IPS-18a (cell line): ENCODE results near the gene ZNF385B.

Source experiments
- H3K27ac ChIP-seq: one replicate; pipeline ENCODE4 v1.5.1; 2013; ENCODE audit warnings: low read length
- H3K27me3 ChIP-seq: one replicate; pipeline ENCODE4 v1.6.1; 2013; ENCODE audit warnings: mild to moderate bottlenecking, low read length; ENCODE audit not compliant: control insufficient read depth, insufficient read depth
- H3K36me3 ChIP-seq: one replicate; pipeline ENCODE4 v1.6.1; 2013; ENCODE audit warnings: low read depth, low read length; ENCODE audit not compliant: control insufficient read depth
- H3K4me1 ChIP-seq: one replicate; pipeline ENCODE4 v1.6.1; 2013; ENCODE audit warnings: low read depth, low read length; ENCODE audit not compliant: control insufficient read depth
- H3K4me3 ChIP-seq: one replicate; pipeline ENCODE4 v1.5.1; 2013; ENCODE audit warnings: low read length
- H3K9ac ChIP-seq: one replicate; pipeline ENCODE4 v1.6.1; 2013; ENCODE audit warnings: mild to moderate bottlenecking, low read length, moderate library complexity
- H3K9me3 ChIP-seq: one replicate; pipeline ENCODE4 v1.6.1; 2013; ENCODE audit warnings: low read depth, low read length; ENCODE audit not compliant: control insufficient read depth

The ZNF385B gene

GRCh38 chr2:179694963-179695362 is 166.4 kb downstream of the ZNF385B start:
- Histone ChIP-seq H3K4me1 (no peaks in the 10 kb centered on the region), H3K4me3 (no peak overlapping the region), H3K9me3 (no peaks in the 10 kb centered on the region), H3K27ac (no peak overlapping the region), H3K27me3 (no peaks in the 10 kb centered on the region), H3K9ac (no peak overlapping the region), H3K36me3 (no peaks in the 10 kb centered on the region)

- H3K27ac ChIP-seq, result no peak overlapping the region
- no peaks in the 10 kb centered on the region for H3K9me3 ChIP-seq
- no peaks in the 10 kb centered on the region for H3K4me1 ChIP-seq
- no peaks in the 10 kb centered on the region for H3K36me3 ChIP-seq
- no peak overlapping the region for H3K4me3 ChIP-seq
- no peaks in the 10 kb centered on the region for H3K27me3 ChIP-seq
- no peak overlapping the region for H3K9ac ChIP-seq
Observed at GRCh38 chr2:179692610-179693009, 168.8 kb downstream of the ZNF385B start.

GRCh38 chr2:179692043-179692442 is 169.4 kb downstream of the ZNF385B start:
- Histone ChIP-seq H3K4me3 (no peak overlapping the region), H3K4me1 (no peaks in the 10 kb centered on the region), H3K9ac (no peak overlapping the region), H3K36me3 (no peaks in the 10 kb centered on the region), H3K9me3 (no peaks in the 10 kb centered on the region), H3K27ac (no peak overlapping the region), H3K27me3 (no peaks in the 10 kb centered on the region)

GRCh38 chr2:179691235-179691634 is 170.2 kb downstream of the ZNF385B start:
- H3K36me3 ChIP-seq, result no peaks in the 10 kb centered on the region

GRCh38 chr2:179686718-179687342 is 174.6 kb downstream of the ZNF385B start:
- Histone ChIP-seq H3K9ac (no peak overlapping the region), H3K36me3 (no peaks in the 10 kb centered on the region), H3K4me3 (no peak overlapping the region), H3K9me3 (no peaks in the 10 kb centered on the region), H3K4me1 (no peaks in the 10 kb centered on the region), H3K27ac (no peak overlapping the region), H3K27me3 (no peaks in the 10 kb centered on the region)

More at GRCh38 chr2:179691235-179691634, 170.2 kb downstream of the ZNF385B start:
- Histone ChIP-seq H3K9me3 (no peaks in the 10 kb centered on the region), H3K4me3 (no peak overlapping the region), H3K27me3 (no peaks in the 10 kb centered on the region), H3K9ac (no peak overlapping the region), H3K4me1 (no peaks in the 10 kb centered on the region), H3K27ac (no peak overlapping the region)

- no peaks in the 10 kb centered on the region for H3K9me3 ChIP-seq
- H3K27me3 ChIP-seq, result no peaks in the 10 kb centered on the region
- H3K36me3 ChIP-seq, result no peaks in the 10 kb centered on the region
- no peak overlapping the region for H3K9ac ChIP-seq
- H3K4me1 ChIP-seq, result no peaks in the 10 kb centered on the region
- no peak overlapping the region for H3K4me3 ChIP-seq
- H3K27ac ChIP-seq, result no peak overlapping the region
Observed at GRCh38 chr2:179686069-179686468, 175.3 kb downstream of the ZNF385B start.

- Histone ChIP-seq H3K4me3 (no peak overlapping the region), H3K36me3 (no peaks in the 10 kb centered on the region), H3K9ac (no peak overlapping the region), H3K9me3 (no peaks in the 10 kb centered on the region), H3K27ac (no peak overlapping the region), H3K4me1 (no peaks in the 10 kb centered on the region), H3K27me3 (no peaks in the 10 kb centered on the region)
Observed at GRCh38 chr2:179685146-179685545, 176.3 kb downstream of the ZNF385B start.

GRCh38 chr2:179682756-179683155 is 178.7 kb downstream of the ZNF385B start:
- no peaks in the 10 kb centered on the region for H3K4me1 ChIP-seq
- H3K9me3 ChIP-seq, result no peaks in the 10 kb centered on the region
- no peak overlapping the region for H3K27ac ChIP-seq
- H3K9ac ChIP-seq, result no peak overlapping the region
- H3K27me3 ChIP-seq, result no peaks in the 10 kb centered on the region
- H3K4me3 ChIP-seq, result no peak overlapping the region
- no peaks in the 10 kb centered on the region for H3K36me3 ChIP-seq

- H3K9ac ChIP-seq, result no peak overlapping the region
- no peak overlapping the region for H3K27ac ChIP-seq
- no peaks in the 10 kb centered on the region for H3K9me3 ChIP-seq
- H3K4me3 ChIP-seq, result no peak overlapping the region
- no peaks in the 10 kb centered on the region for H3K4me1 ChIP-seq
- H3K36me3 ChIP-seq, result no peaks in the 10 kb centered on the region
- H3K27me3 ChIP-seq, result no peaks in the 10 kb centered on the region
Observed at GRCh38 chr2:179677746-179678505, 183.5 kb downstream of the ZNF385B start.

- Histone ChIP-seq H3K9ac (no peak overlapping the region), H3K4me3 (no peak overlapping the region), H3K36me3 (no peaks in the 10 kb centered on the region), H3K9me3 (no peaks in the 10 kb centered on the region), H3K27ac (no peak overlapping the region), H3K4me1 (no peaks in the 10 kb centered on the region), H3K27me3 (no peaks in the 10 kb centered on the region)
Observed at GRCh38 chr2:179677077-179677688, 184.2 kb downstream of the ZNF385B start.

GRCh38 chr2:179675435-179675834 is 186.0 kb downstream of the ZNF385B start:
- H3K9ac ChIP-seq, result no peak overlapping the region
- H3K4me1 ChIP-seq, result no peaks in the 10 kb centered on the region
- no peaks in the 10 kb centered on the region for H3K36me3 ChIP-seq
- H3K4me3 ChIP-seq, result no peak overlapping the region
- H3K27ac ChIP-seq, result no peak overlapping the region
- no peaks in the 10 kb centered on the region for H3K9me3 ChIP-seq
- no peaks in the 10 kb centered on the region for H3K27me3 ChIP-seq
